Measurements from ENCODE around the gene POT1.
"Not testable (repeated sequence)": the region's sequence is repeated elsewhere in the genome, so short reads cannot be mapped to it uniquely, and the experiment has no call there.

The POT1 gene

DNA sequence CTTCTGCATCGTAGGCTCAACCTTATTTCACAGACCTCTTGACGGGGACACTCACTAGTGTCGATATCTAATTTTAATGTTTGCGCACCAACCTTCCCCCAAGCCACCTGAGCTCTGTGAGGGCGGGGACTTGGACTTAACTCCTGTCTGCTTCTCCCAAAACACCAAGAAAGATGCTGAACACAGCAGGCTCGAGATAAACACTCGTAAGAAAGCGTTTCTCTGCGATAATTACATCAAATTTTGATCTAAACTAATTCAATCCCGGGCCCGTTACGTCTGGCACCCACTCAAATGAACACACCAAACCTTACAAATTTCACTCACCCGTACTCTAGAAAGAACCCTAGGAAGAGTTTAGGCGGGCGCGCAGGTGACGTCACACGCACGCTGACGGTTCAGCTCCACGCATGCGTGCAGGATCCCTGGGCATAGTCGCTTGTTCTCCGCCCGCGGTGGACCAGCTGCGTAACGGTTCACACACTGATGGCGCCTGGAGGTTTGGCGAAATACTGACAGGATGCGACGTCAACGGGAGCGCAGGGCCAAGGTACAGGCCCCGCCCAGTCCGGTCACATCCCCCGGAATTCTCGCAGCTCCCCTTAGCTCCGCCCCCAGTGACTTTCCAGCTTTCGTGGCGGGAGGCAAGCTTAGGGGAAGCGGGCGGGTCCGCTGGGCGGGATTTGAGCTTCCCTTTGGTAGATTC, at the start of gene POT1:
Gene POT1 (minus strand): TSS at position 359 of the 706 bp plus-strand sequence. CDS start 32,652 bp downstream, outside the sequence.
- H3K27ac ChIP-seq: peak within 1 kb of the TSS; percentile 82
- TF ChIP-seq, protein P1, sequence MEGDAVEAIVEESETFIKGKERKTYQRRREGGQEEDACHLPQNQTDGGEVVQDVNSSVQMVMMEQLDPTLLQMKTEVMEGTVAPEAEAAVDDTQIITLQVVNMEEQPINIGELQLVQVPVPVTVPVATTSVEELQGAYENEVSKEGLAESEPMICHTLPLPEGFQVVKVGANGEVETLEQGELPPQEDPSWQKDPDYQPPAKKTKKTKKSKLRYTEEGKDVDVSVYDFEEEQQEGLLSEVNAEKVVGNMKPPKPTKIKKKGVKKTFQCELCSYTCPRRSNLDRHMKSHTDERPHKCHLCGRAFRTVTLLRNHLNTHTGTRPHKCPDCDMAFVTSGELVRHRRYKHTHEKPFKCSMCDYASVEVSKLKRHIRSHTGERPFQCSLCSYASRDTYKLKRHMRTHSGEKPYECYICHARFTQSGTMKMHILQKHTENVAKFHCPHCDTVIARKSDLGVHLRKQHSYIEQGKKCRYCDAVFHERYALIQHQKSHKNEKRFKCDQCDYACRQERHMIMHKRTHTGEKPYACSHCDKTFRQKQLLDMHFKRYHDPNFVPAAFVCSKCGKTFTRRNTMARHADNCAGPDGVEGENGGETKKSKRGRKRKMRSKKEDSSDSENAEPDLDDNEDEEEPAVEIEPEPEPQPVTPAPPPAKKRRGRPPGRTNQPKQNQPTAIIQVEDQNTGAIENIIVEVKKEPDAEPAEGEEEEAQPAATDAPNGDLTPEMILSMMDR (conservative IDR thresholded peaks at IDR 0.05; ENCODE audit: low read depth): no peak
- ChIA-PET CTCF (interaction anchor here (0.5 to 0.6 kb wide), 2 partner anchors 13 to 833 kb away, joined by 3 to 4 read pairs; no protein-coding TSS in a partner anchor), POLR2A (ENCODE audit: low non-redundant PET) (no interaction called here)
- DNase-seq (ENCODE audit: low spot score): peak; percentile 97

GRCh38 chr7:124975131-124975530, 45.5 kb upstream of the POT1 start:
- DNase-seq (ENCODE audit: low spot score); POLR2A ChIA-PET (ENCODE audit: low non-redundant PET); H3K27ac ChIP-seq; CTCF ChIA-PET: not testable (repeated sequence)

GRCh38 chr7:124965553-124965952, 35.9 kb upstream of the POT1 start:
- TF ChIP-seq, protein P1 (conservative IDR thresholded peaks at IDR 0.05; ENCODE audit: low read depth): no peak
- no peak for DNase-seq (ENCODE audit: low spot score)
- H3K27ac ChIP-seq: no peak overlapping the region
- ChIA-PET POLR2A (ENCODE audit: low non-redundant PET) (no interaction called here), CTCF (no interaction called here)

- H3K27ac ChIP-seq: no peak overlapping the region
- POLR2A ChIA-PET (ENCODE audit: low non-redundant PET): no interaction called here
- DNase-seq (ENCODE audit: low spot score): no peak
- TF ChIP-seq, protein P1 (conservative IDR thresholded peaks at IDR 0.05; ENCODE audit: low read depth): no peak
- CTCF ChIA-PET: no interaction called here
These were observed 30.1 kb upstream of the POT1 start for GRCh38 chr7:124959676-124960075.

- H3K27ac ChIP-seq; DNase-seq (ENCODE audit: low spot score); POLR2A ChIA-PET (ENCODE audit: low non-redundant PET); CTCF ChIA-PET: not testable (repeated sequence)
These were observed 28.3 kb upstream of the POT1 start for GRCh38 chr7:124957952-124958351.

DNA sequence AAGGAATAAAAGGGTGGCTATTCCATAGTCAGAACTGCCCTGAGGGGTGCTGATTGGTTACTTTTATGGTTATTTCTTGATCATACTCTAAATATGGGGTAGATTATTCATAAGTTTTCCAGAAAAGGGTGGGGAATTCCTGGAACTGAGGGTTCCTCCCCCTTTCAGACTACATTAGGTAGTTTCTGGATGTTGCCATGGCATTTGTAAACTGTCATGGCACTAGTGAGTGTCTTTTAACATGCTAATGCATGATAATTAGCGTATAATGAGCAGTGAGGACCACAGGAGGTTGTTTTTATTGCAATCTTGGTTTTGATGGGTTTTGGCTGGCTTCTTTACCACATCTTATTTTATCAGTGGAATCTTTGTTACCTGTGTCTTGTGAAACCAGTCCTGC, 26.5 kb upstream of the POT1 start:
- H3K27ac ChIP-seq: no peak overlapping the region
- TF ChIP-seq, protein P1 (conservative IDR thresholded peaks at IDR 0.05; ENCODE audit: low read depth): no peak
- CTCF ChIA-PET: no interaction called here
- POLR2A ChIA-PET (ENCODE audit: low non-redundant PET): no interaction called here
- no peak for DNase-seq (ENCODE audit: low spot score)

DNA sequence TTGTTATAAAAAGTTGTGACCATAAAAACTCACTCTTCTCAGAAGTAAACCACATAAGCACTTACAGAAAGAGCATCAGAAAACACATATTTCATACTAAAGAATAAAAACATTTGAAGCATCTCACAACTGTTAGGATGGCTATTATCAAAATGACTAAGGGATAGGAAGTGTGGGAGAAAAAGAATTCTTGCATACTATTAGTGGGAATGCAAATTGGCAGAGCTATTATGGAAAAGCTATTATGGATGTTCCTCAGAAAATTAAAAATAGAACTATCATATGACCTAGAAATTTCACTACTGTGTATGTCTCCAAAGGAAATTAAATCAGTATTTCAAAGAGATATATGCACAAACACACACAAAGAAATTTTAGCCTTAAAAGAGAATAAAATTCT, 25.2 kb upstream of the POT1 start:
- H3K27ac ChIP-seq: no peak overlapping the region
- POLR2A ChIA-PET (ENCODE audit: low non-redundant PET): no interaction called here
- TF ChIP-seq, protein P1 (conservative IDR thresholded peaks at IDR 0.05; ENCODE audit: low read depth): no peak
- no peak for DNase-seq (ENCODE audit: low spot score)
- CTCF ChIA-PET: no interaction called here

DNA sequence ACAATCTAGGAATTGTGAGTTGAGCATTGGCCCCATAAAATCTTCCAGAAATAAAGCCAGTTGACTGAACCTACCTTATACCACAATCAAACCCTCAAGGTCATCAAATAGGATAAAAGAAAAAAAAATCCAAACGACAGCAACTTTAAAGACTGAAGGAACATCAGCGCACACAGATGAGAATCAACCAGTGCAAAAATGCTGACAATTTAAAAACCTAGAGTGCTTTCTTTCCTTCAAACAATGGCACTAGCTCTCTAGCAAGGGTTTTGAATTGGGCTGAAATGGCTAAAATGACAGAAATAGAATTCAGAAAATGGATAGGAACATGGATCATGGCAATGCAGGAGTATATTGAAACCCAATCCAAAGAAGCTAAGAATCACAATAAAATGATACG, 16.1 kb upstream of the POT1 start:
- ChIA-PET POLR2A (ENCODE audit: low non-redundant PET) (no interaction called here), CTCF (no interaction called here)
- no peak overlapping the region for H3K27ac ChIP-seq
- DNase-seq (ENCODE audit: low spot score): no peak
- TF ChIP-seq, protein P1 (conservative IDR thresholded peaks at IDR 0.05; ENCODE audit: low read depth): no peak
